WTC11 (cell line): ENCODE data around the gene FNDC3B. TPM values are rescaled to one million over a fixed set of nuclear protein-coding genes. Genes with fewer than 3 reads are reported as not detected.
"Not testable (repeated sequence)": the region's sequence is repeated elsewhere in the genome, so short reads cannot be mapped to it uniquely, and the experiment has no call there.

ENCODE experiments used
- ATAC-seq: fragments of 200-7000 bp; cut with Tn5 transposase; 2 replicates; pipeline ENCODE4 v1.10.0; 2021; ENCODE audit warnings: mild to moderate bottlenecking, moderate library complexity
- CTCF ChIA-PET: fragments of 300-600 bp; sonication (Branson Sonifier 250); formaldehyde crosslinking; loops from one replicate; lab custom pipeline; 2021; ENCODE audit warnings: antibody characterized with exemption; lab: Charles Lee
- POLR2A ChIA-PET: fragments of 350-600 bp; sonication (Branson Sonifier 250); formaldehyde crosslinking; loops from one replicate; lab custom pipeline; 2021; ENCODE audit warnings: antibody characterized with exemption; lab: Charles Lee
- DNase-seq: peaks from one replicate; pipeline ENCODE4 v3.0.0; 2021; ENCODE audit warnings: low spot score
- H3K27ac Mint-ChIP-seq: 2 replicates; pipeline ENCODE4 v1.8.0; 2021; ENCODE audit warnings: mixed read lengths
- H3K27me3 Mint-ChIP-seq: 2 replicates; pipeline ENCODE4 v1.8.0; 2021; ENCODE audit warnings: low read depth, mild to moderate bottlenecking, moderate library complexity, mixed read lengths
- H3K36me3 Mint-ChIP-seq: 2 replicates; pipeline ENCODE4 v1.8.0; 2021; ENCODE audit warnings: mixed read lengths
- H3K4me1 Mint-ChIP-seq: 2 replicates; pipeline ENCODE4 v1.8.0; 2022; ENCODE audit warnings: mixed read lengths
- H3K4me3 Mint-ChIP-seq: 2 replicates; pipeline ENCODE4 v1.8.0; 2021; ENCODE audit warnings: mild to moderate bottlenecking, moderate library complexity, mixed read lengths
- H3K9me3 Mint-ChIP-seq: 2 replicates; pipeline ENCODE4 v1.8.0; 2021; ENCODE audit warnings: mixed read lengths
- CBFB ChIP-seq: sonication (generic); formaldehyde crosslinking; IDR thresholded peaks from 2 replicates; pipeline ENCODE4 v1.8.1; 2022; ENCODE audit warnings: mild to moderate bottlenecking, low read depth, missing genetic modification reagents
- CREB1 ChIP-seq: sonication (generic); formaldehyde crosslinking; IDR thresholded peaks from 2 replicates; pipeline ENCODE4 v1.8.0; 2023; ENCODE audit warnings: mild to moderate bottlenecking, missing genetic modification reagents
- CREM ChIP-seq: sonication (generic); formaldehyde crosslinking; IDR thresholded peaks from 2 replicates; pipeline ENCODE4 v1.8.1; 2022; ENCODE audit warnings: mild to moderate bottlenecking, missing genetic modification reagents, moderate library complexity
- GRHL2 ChIP-seq: fragments of 250-450 bp; sonication (Bioruptor Pico); IDR thresholded peaks from 2 replicates; pipeline ENCODE4 v1.8.0; 2022; ENCODE audit warnings: mild to moderate bottlenecking, moderate library complexity; ENCODE audit not compliant: insufficient replicate concordance, severe bottlenecking
- HMGA2 ChIP-seq: fragments of 250-450 bp; sonication (Bioruptor Pico); IDR thresholded peaks from 2 replicates; pipeline ENCODE4 v1.4.0; 2021; ENCODE audit warnings: mild to moderate bottlenecking, moderate library complexity
- JAZF1 ChIP-seq: fragments of 250-450 bp; sonication (Bioruptor Pico); IDR thresholded peaks from 2 replicates; pipeline ENCODE4 v1.9.0; 2021; ENCODE audit warnings: moderate library complexity, mild to moderate bottlenecking, inconsistent platforms
- NFATC4 ChIP-seq: fragments of 250-450 bp; sonication (Bioruptor Pico); IDR thresholded peaks from 2 replicates; pipeline ENCODE4 v1.9.0; 2021; ENCODE audit warnings: mild to moderate bottlenecking
- NR2C2 ChIP-seq: sonication (generic); formaldehyde crosslinking; IDR thresholded peaks from 2 replicates; pipeline ENCODE4 v1.8.0; 2022; ENCODE audit warnings: mild to moderate bottlenecking, missing genetic modification reagents
- OVOL2 ChIP-seq: fragments of 250-450 bp; sonication (Bioruptor Pico); IDR thresholded peaks from 2 replicates; pipeline ENCODE4 v1.9.0; 2021; ENCODE audit warnings: mild to moderate bottlenecking, borderline replicate concordance
- SP1 ChIP-seq: sonication (generic); formaldehyde crosslinking; conservative IDR thresholded peaks from 2 replicates; pipeline ENCODE4 v1.8.1; 2022; ENCODE audit warnings: missing genetic modification reagents
- ZNF219 ChIP-seq: sonication (generic); formaldehyde crosslinking; IDR thresholded peaks from 2 replicates; pipeline ENCODE4 v1.8.0; 2023; ENCODE audit warnings: missing genetic modification reagents, mild to moderate bottlenecking, borderline replicate concordance
- ZNF232 ChIP-seq: sonication (generic); formaldehyde crosslinking; IDR thresholded peaks from 2 replicates; pipeline ENCODE4 v1.8.0; 2022; ENCODE audit warnings: mild to moderate bottlenecking, missing genetic modification reagents
- ZNF416 ChIP-seq: fragments of 250-450 bp; sonication (Bioruptor Pico); IDR thresholded peaks from 2 replicates; pipeline ENCODE4 v1.9.0; 2021; ENCODE audit warnings: mild to moderate bottlenecking, inconsistent platforms
- total RNA-seq: library from RNA; stranded (reverse); gene quantifications from 3 replicates; pipeline ENCODE4 v1.2.3, GENCODE V29; 2021
- TF ChIP-seq, protein P1 (sequence below): sonication (generic); formaldehyde crosslinking; IDR thresholded peaks from 2 replicates; pipeline ENCODE4 v1.8.1; 2023; ENCODE audit warnings: mild to moderate bottlenecking, missing genetic modification reagents, borderline replicate concordance
- TF ChIP-seq, protein P2 (sequence below): sonication (generic); formaldehyde crosslinking; IDR thresholded peaks from 2 replicates; pipeline ENCODE4 v1.8.1; 2022; ENCODE audit warnings: low read depth, missing genetic modification reagents, borderline replicate concordance
- TF ChIP-seq, protein P3 (sequence below): sonication (generic); formaldehyde crosslinking; IDR thresholded peaks from 2 replicates; pipeline ENCODE4 v1.8.1; 2023; ENCODE audit warnings: mild to moderate bottlenecking, missing genetic modification reagents
- TF ChIP-seq, protein P4 (sequence below): sonication (generic); formaldehyde crosslinking; IDR thresholded peaks from 2 replicates; pipeline ENCODE4 v1.8.1; 2023; ENCODE audit warnings: mild to moderate bottlenecking, missing genetic modification reagents
- TF ChIP-seq, protein P5 (sequence below): fragments of 250-450 bp; sonication (Bioruptor Pico); conservative IDR thresholded peaks from 2 replicates; pipeline ENCODE4 v1.9.0; 2021; ENCODE audit warnings: mild to moderate bottlenecking
- TF ChIP-seq, protein P6 (sequence below): sonication (generic); formaldehyde crosslinking; IDR thresholded peaks from 2 replicates; pipeline ENCODE4 v1.8.1; 2022; ENCODE audit warnings: missing genetic modification reagents, borderline replicate concordance

Gene FNDC3B
- total RNA-seq, 1 experiment from 2014 or later = 42.8 TPM

DNA sequence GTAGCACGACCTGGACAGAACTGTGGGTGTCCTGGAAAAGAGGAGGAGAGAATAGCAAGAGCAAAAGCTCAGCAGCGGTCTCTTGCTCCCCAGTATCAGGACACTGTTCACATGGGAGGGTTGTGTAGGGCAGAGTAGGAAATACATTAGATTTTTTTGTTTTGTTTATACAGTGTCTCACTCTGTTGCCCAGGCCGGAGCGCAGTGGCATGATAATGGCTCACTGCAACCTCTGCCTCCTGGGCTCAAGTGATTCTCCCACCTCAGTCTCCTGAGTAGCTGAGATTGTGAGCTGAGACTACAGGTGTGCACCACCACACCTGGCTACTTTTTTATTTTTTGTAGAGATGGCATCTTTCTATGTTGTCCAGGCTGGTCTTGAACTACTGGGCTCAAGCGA, 53.3 kb downstream of the FNDC3B start:
- POLR2A ChIA-PET = no interaction called here
- H3K4me3 Mint-ChIP-seq = no peak overlapping the region
- H3K36me3 Mint-ChIP-seq = no peaks in the 10 kb centered on the region
- peaks cover 52% of the 10 kb centered on the region for H3K4me1 Mint-ChIP-seq
- no peaks in the 10 kb centered on the region for H3K27me3 Mint-ChIP-seq
- H3K9me3 Mint-ChIP-seq = peaks cover 4% of the 10 kb centered on the region
- no peak overlapping the region for H3K27ac Mint-ChIP-seq
- CTCF ChIA-PET = interaction anchor here (0.5 kb wide), 1 partner anchor 54 kb away, joined by 4 read pairs; no protein-coding TSS in a partner anchor
- TF ChIP-seq CREB1 (CRISPR knock-in tag) (no peak), NFATC4 (CRISPR knock-in tag) (no peak), GRHL2 (CRISPR knock-in tag) (no peak), SP1 (no peak), NR2C2 (CRISPR knock-in tag) (no peak), CREM (CRISPR knock-in tag) (no peak), CBFB (CRISPR knock-in tag) (no peak), ZNF232 (no peak), HMGA2 (CRISPR knock-in tag) (no peak), ZNF219 (CRISPR knock-in tag) (no peak), JAZF1 (CRISPR knock-in tag) (no peak), OVOL2 (CRISPR knock-in tag) (no peak), ZNF416 (CRISPR knock-in tag) (no peak)
- TF ChIP-seq, protein P1, sequence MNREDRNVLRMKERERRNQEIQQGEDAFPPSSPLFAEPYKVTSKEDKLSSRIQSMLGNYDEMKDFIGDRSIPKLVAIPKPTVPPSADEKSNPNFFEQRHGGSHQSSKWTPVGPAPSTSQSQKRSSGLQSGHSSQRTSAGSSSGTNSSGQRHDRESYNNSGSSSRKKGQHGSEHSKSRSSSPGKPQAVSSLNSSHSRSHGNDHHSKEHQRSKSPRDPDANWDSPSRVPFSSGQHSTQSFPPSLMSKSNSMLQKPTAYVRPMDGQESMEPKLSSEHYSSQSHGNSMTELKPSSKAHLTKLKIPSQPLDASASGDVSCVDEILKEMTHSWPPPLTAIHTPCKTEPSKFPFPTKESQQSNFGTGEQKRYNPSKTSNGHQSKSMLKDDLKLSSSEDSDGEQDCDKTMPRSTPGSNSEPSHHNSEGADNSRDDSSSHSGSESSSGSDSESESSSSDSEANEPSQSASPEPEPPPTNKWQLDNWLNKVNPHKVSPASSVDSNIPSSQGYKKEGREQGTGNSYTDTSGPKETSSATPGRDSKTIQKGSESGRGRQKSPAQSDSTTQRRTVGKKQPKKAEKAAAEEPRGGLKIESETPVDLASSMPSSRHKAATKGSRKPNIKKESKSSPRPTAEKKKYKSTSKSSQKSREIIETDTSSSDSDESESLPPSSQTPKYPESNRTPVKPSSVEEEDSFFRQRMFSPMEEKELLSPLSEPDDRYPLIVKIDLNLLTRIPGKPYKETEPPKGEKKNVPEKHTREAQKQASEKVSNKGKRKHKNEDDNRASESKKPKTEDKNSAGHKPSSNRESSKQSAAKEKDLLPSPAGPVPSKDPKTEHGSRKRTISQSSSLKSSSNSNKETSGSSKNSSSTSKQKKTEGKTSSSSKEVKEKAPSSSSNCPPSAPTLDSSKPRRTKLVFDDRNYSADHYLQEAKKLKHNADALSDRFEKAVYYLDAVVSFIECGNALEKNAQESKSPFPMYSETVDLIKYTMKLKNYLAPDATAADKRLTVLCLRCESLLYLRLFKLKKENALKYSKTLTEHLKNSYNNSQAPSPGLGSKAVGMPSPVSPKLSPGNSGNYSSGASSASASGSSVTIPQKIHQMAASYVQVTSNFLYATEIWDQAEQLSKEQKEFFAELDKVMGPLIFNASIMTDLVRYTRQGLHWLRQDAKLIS (CRISPR knock-in tag) = no peak
- TF ChIP-seq, protein P2, sequence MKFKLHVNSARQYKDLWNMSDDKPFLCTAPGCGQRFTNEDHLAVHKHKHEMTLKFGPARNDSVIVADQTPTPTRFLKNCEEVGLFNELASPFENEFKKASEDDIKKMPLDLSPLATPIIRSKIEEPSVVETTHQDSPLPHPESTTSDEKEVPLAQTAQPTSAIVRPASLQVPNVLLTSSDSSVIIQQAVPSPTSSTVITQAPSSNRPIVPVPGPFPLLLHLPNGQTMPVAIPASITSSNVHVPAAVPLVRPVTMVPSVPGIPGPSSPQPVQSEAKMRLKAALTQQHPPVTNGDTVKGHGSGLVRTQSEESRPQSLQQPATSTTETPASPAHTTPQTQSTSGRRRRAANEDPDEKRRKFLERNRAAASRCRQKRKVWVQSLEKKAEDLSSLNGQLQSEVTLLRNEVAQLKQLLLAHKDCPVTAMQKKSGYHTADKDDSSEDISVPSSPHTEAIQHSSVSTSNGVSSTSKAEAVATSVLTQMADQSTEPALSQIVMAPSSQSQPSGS (CRISPR knock-in tag) = no peak
- TF ChIP-seq, protein P3, sequence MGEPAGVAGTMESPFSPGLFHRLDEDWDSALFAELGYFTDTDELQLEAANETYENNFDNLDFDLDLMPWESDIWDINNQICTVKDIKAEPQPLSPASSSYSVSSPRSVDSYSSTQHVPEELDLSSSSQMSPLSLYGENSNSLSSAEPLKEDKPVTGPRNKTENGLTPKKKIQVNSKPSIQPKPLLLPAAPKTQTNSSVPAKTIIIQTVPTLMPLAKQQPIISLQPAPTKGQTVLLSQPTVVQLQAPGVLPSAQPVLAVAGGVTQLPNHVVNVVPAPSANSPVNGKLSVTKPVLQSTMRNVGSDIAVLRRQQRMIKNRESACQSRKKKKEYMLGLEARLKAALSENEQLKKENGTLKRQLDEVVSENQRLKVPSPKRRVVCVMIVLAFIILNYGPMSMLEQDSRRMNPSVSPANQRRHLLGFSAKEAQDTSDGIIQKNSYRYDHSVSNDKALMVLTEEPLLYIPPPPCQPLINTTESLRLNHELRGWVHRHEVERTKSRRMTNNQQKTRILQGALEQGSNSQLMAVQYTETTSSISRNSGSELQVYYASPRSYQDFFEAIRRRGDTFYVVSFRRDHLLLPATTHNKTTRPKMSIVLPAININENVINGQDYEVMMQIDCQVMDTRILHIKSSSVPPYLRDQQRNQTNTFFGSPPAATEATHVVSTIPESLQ (CRISPR knock-in tag) = no peak
- TF ChIP-seq, protein P4, sequence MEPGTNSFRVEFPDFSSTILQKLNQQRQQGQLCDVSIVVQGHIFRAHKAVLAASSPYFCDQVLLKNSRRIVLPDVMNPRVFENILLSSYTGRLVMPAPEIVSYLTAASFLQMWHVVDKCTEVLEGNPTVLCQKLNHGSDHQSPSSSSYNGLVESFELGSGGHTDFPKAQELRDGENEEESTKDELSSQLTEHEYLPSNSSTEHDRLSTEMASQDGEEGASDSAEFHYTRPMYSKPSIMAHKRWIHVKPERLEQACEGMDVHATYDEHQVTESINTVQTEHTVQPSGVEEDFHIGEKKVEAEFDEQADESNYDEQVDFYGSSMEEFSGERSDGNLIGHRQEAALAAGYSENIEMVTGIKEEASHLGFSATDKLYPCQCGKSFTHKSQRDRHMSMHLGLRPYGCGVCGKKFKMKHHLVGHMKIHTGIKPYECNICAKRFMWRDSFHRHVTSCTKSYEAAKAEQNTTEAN (CRISPR knock-in tag) = no peak
- TF ChIP-seq, protein P5, sequence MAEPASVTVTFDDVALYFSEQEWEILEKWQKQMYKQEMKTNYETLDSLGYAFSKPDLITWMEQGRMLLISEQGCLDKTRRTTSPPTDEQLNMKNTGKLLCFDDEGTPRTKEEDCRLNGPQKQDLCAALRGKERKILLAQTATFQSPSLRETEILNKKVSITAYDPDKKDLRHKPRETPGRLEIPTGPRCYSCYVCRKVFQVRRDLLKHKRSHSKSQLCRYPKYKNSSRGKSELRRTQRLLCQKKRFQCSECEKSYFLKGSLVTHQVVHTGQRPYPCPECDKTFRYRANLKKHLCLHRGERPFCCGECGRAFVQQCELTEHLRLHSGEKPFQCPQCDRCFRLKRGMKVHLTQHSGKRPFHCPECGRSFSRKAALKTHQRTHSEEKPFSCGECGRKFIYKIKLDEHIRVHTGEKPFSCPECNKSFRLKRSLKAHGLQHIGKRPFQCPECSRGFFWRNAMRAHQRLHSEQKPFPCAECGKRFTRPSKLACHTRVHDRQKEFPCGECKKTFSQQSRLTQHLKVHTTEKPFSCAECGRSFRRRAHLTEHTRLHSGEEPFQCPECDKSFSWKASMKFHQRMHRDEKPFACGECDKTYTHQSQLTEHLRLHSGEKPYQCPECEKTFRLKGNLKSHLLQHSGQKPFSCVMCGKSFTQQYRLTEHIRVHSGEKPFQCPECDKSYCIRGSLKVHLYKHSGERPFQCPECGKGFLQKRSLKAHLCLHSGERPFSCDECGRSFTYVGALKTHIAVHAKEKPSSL = no peak
- TF ChIP-seq, protein P6, sequence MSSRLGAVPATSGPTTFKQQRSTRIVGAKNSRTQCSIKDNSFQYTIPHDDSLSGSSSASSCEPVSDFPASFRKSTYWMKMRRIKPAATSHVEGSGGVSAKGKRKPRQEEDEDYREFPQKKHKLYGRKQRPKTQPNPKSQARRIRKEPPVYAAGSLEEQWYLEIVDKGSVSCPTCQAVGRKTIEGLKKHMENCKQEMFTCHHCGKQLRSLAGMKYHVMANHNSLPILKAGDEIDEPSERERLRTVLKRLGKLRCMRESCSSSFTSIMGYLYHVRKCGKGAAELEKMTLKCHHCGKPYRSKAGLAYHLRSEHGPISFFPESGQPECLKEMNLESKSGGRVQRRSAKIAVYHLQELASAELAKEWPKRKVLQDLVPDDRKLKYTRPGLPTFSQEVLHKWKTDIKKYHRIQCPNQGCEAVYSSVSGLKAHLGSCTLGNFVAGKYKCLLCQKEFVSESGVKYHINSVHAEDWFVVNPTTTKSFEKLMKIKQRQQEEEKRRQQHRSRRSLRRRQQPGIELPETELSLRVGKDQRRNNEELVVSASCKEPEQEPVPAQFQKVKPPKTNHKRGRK (CRISPR knock-in tag) = no peak
- DNase-seq (no peak), ATAC-seq (no peak)

DNA sequence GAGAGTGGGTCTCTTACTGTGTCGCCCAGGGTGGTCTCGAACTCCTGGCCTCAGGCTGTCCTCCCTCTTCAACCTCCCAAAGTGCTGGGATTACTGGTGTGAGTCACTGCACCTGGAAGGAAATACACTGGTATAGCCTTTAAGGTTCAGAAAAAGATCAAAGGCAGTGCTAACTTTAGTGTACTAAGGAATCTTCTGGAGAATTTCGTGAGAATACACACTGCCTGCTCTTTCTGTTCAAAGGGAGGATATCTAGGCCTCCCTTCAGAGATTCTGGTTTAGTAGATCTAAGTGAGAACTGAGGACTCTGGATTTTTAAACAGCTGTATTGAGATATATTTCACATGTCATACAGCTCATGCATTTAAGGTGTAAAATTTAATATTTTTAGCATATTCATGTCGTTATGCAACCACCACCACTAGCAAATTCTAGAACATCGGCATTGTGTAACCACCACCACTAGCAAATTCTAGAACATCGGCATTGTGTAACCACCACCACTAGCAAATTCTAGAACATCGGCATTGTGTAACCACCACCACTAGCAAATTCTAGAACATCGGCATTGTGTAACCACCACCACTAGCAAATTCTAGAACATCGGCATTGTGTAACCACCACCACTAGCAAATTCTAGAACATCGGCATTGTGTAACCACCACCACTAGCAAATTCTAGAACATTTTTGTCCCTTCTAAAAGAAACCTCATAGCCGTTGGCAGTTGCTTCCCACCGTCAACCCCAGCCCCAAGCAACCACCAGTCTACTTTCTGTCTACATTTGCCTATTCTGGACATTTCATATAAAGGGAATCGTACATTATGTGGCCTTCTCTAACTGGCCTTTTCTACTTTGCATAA, 54.4 kb downstream of the FNDC3B start:
- H3K4me1 Mint-ChIP-seq = peaks cover 55% of the 10 kb centered on the region
- H3K4me3 Mint-ChIP-seq, H3K27me3 Mint-ChIP-seq, H3K36me3 Mint-ChIP-seq, DNase-seq, POLR2A ChIA-PET, ATAC-seq, H3K9me3 Mint-ChIP-seq, CTCF ChIA-PET, H3K27ac Mint-ChIP-seq: not testable (repeated sequence)
